Activated T-cell treated with anti-CD3 and anti-CD28 coated beads for 1 hour (primary cell): ENCODE measurements around the gene NFATC1.

Experiments
- DNase-seq: peaks from one replicate; pipeline ENCODE4 v3.0.0-alpha.2; 2020; ENCODE audit warnings: low read depth

The NFATC1 gene

GRCh38 chr18:79440316-79441110 lies 44.8 kb downstream of the NFATC1 start:
- DNase-seq: no peak

- no peak for DNase-seq
Observed at GRCh38 chr18:79441420-79441819, 45.7 kb downstream of the NFATC1 start.

- no peak for DNase-seq
Observed at GRCh38 chr18:79442508-79443221, 46.9 kb downstream of the NFATC1 start.

DNA sequence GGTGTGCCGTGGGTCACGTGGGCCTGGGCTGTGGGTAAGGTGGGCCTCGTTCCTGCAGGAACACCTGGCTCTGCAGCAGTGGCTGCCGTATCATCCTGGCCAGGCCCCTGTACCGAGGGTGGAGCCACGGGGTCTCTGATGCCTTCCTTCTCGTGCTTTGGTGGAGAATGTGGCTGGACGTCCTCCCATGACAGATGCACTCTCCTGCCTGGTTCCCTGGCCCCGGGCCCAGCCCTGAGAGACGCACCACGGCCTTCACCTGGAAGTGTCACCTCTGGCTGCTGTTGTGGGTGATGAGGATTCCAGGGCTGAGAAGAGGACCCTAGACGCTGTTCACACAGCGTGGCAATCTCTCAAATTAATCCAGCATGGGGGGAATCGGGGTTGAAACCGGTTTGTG lies 49.5 kb downstream of the NFATC1 start:
- DNase-seq: no peak

GRCh38 chr18:79445696-79446561 lies 50.2 kb downstream of the NFATC1 start:
- no peak for DNase-seq

GRCh38 chr18:79446931-79447330 lies 51.2 kb downstream of the NFATC1 start:
- DNase-seq: no peak

DNA sequence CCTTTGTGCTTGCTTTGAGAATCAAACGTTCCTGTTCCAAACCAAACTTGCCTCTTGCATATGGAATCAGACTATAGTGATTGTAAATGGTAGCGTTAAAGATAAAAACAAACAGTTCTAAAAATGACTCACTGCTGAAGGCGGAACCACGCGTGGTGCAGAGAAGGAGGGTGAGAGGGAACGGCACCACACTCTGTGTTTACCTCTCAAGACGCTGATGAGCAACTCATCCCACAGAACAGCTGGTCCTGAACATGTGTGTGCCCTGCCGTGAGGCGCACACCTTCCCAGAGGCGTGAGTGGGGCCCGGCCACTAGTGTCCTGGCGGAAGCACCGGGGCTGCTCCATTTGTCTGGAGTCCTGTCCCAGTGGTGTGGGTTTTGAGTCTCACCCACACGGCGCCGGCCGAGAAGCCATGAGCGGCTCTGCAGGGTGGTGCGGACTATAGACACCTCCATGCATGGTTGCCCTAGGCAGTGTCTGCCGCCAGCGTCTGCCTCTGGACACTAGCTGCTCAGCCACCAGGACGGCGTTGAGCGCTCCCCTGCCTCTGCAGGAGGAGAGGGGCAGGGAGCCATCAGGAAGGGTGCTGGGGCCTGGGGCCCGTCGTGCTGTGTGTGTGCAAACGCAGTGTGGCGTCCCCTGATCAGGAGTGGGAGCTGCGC lies 52.1 kb downstream of the NFATC1 start:
- DNase-seq: no peak

GRCh38 chr18:79448621-79449020 lies 52.9 kb downstream of the NFATC1 start:
- DNase-seq: no peak

- DNase-seq: no peak
Observed at GRCh38 chr18:79449551-79450288, 54.0 kb downstream of the NFATC1 start.

GRCh38 chr18:79450289-79451080 lies 54.8 kb downstream of the NFATC1 start:
- no peak for DNase-seq

GRCh38 chr18:79451237-79452125 lies 55.8 kb downstream of the NFATC1 start:
- no peak for DNase-seq

DNA sequence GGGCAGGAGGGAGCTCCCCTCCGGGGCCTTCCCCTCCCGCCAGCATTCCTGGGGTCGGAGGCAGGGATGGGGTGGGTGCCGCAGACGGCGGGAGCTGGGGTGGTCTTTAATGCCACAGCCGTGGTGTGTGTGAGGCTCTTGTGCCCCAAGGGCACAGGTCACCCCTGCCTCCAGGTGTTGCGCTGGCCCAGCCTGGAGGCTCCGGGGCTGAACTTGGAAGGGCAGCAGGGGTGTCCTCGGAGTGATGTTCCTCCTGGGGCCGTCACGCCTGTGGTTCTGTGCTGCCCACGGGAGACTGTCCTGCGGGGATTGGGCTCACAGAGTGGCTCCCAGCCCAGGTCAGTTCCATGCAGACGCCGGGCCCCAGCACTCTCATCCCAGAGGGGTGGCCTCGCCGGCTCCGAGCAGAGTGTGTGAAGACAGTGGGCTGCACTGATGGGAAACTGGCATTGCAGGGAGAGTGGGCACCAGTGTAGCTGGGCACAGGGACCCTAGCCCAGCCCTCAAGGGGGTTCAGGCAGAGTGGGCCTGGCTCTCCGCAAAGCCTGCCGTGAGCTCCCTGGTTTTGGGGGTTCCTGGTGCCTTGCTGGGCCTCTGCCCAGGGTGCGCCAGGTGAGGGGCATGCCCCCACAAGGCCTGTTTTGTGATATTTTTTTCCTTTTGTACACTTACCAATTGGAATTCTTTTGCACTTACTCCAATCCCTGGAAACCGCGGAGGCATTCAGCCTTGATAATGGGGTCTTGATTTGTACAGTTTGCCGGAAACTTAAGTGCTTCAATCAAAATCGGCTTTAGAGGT lies 56.7 kb downstream of the NFATC1 start:
- no peak for DNase-seq

DNA sequence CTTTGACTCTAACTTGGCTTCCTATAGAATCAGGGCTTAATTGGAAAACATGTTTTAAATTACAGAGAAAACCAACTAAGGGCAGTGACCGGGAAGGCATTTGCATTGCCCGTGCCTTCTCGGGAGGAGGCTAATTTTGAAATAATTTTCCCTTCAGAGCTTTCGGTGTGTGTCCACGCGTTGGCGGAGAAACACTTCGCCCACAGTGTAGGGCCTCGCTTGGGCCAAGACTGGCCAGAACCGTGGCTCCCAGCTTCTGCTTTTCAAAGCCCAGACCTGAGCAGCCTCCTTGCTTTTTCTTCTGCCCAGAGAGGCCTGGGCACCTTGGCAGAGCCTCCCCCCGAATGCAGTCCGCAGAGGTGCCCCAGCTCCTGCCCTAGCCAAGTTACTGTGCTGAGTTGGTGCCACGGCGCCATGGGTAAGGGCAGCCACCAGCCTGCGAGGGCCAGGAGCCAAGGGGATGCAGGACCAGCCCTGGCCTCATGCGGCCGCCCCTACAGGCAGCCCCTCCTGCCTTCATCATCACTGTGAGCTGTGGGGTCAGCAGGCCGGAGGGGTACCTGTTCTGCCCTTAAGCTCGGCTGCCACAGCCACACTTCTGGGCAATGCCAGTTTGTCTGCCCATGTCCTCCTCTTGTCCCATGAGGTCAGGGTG lies 57.4 kb downstream of the NFATC1 start:
- DNase-seq: no peak

GRCh38 chr18:79453816-79454735 lies 58.3 kb downstream of the NFATC1 start:
- no peak for DNase-seq

GRCh38 chr18:79455261-79455660 lies 59.5 kb downstream of the NFATC1 start:
- DNase-seq: no peak

DNA sequence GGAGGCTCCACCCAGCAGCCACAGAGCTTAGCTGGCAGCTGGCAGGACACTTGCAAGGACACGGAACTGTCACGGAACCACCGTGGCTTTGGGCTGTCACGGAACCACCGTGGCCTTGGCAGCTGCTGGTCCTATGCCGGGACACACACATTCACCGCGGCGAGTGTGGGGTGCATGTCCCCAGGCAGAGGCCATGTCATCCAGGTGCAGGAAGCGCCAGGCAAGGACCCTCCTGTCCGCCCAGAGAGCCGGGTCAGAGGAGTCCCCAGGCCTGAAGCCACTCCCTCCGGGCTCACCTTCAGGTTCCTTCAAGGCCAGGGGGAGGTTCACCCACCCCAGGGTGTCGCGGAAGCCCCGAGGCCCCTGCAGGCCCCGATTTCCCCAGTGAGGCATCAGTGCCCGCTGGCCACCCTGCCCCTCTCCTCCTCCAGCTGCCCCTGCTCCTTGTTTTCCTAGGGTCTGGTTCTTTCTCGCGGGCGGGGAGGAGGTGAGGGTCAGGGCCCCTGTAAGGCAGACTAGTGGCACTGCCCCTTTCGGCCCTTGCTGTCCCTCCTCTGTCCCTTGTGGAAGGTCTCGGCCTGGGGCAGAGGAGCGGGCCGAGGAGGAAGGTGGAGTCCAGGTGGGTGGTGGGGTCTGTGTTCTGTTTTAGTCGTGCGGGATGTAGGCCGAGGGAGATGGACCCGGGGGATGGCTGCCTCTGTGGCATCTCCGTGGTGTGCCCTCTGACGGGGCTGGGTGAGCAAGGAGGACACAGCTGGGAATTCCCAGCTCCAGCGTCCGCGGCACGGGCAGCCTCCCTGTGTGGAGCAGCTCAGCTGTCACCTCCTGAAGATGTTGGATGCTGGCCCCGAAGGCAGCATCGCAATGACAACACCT lies 60.6 kb downstream of the NFATC1 start:
- no peak for DNase-seq
